Measurements from ENCODE around the gene MMP24.
"Not testable (repeated sequence)": the region's sequence is repeated elsewhere in the genome, so short reads cannot be mapped to it uniquely, and the experiment has no call there.

The MMP24 gene
- total RNA-seq, result 0 to 0.04 (median 0) reads per million in 3 experiments

DNA sequence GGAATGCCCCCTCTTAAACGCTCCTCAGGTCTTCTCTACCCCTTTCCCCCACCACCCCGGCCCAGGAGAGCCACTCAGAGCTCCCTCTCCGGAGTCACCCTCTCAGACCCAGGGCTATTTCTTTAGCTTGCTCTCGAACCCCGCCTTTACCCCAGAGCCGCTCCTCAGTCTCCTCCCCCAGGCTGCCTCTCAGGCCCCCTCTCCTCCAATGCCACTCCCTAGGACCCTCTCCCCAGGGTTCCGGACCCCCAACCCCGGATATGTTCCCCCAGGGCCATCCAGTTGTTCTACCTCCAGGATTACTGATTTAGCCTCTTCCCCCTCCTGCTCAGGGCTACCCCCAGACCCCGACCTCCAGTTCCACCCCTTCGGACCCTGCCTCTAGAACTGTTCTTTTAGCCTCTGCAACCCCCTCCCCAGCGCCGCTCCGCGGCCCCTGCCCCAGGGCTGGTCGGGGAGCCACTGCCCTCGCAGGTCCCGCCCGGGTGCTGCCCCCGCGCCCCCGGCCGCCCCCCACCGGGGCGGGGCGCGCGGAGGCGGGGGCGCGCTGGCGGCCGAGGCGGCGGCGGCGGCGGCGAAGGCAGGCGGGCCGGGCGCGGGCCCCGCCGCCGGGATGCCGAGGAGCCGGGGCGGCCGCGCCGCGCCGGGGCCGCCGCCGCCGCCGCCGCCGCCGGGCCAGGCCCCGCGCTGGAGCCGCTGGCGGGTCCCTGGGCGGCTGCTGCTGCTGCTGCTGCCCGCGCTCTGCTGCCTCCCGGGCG is at the start of gene MMP24:
TSS of gene MMP24 (plus strand) at position 565 of the 758 bp plus-strand sequence. CDS start at position 614, 49 bp downstream.
- no peak for DNase-seq

DNA sequence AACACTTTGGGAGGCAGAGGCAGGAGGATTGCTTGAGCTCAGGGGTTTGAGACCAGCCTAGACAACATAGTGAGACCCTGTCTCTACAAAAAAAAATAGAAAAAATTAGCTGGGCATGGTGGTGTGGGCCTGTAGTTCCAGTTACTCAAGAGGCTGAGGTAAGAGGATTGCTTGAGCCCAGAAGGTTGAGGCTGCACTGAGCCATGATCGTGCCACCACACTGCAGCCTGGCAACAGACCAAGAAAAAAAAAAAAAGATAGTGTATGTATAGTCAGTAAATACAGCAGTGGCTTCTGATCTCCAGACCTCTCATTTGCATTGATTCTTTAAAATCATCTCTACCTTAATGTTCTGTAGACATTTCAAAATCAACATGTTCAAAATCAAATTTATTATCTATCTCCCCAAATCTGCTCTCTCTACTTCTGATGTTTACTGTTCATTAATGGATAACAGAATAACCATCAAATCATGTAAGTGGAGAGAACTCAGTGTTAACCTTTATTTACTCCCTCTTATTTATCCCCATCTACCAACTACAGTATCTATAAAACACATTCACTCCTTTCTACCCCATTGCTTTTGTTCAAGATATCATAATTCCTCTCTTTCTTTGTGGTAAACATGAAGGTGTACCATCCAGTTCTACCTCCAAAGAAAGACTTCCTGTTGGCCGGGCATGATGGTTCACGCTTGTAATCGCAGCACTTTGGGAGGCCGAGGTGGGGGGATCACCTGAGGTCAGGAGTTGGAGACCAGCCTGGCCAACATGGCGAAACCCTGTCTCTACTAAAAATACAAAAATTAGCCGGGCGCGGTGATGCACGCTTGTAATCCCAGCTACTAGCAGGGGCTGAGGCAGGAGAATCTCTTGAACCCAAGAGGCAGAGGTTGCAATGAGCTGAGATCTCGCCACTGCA is 46.9 kb upstream of the MMP24 start:
- no peak for DNase-seq

DNA sequence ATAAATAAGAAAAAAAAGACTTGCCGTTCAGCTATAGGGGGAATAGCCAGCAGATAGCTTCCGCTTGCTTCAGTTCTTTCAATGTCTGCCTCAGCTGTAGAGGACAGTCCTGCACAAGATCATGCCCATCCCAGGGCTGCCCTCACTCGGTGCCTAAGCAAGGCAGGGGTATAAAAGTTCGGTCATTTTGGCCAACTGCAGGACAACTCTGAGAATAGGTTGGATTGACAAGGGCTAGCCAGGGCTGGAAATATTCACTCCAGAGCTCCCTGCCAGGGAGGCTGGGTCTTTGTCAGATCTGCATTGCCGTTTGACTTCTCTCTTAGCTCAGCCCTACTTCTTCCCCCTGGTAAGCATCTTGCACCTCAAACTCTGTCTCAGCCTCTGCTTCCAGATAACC is 46.2 kb upstream of the MMP24 start:
- no peak for DNase-seq

DNA sequence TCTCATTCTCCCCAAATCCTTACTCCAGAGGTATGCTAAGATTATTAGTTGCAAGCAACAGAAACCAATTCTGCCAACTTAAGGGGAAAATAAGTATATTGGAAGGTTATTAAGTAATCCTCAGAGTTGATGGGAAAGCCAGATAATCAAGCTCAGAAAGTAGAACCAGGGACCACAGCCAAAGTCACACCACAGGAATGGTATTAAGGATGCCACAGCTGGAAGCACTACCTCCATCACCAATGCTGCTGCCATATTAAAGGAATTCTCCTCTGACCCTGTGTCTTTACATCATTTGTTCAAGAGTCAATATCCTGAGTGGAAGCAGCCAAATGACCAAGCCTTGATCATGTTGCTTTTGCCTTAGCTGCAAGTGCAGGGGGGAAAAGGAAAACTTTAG is 44.8 kb upstream of the MMP24 start:
- no peak for DNase-seq

DNA sequence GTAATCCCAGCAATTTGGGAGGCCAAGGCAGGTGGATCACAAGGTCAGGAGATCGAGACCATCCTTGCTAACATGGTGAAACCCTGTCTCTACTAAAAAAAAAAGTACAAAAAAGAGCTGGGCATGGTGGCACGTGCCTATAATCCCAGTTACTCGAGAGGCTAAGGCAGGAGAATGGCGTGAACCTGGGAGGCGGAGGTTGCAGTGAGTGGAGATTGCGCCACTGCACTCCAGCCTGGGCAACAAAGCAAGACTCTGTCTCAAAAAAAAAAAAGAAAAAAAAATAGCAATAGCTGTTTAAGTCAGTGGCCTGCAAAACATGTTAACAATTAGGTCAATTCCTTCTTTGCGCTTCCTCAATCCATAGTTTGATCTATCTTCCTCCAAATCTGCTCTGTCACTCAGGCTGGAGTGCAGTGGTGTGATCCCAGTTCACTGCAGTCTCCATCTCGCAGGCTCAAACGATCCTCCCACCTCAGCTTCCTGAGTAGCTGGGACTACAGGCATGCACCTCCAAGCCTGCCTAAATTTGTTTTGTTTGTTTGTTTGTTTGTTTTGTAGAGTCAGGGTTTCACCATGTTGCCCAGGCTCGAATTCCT is 39.7 kb upstream of the MMP24 start:
- not testable (repeated sequence) for DNase-seq

DNA sequence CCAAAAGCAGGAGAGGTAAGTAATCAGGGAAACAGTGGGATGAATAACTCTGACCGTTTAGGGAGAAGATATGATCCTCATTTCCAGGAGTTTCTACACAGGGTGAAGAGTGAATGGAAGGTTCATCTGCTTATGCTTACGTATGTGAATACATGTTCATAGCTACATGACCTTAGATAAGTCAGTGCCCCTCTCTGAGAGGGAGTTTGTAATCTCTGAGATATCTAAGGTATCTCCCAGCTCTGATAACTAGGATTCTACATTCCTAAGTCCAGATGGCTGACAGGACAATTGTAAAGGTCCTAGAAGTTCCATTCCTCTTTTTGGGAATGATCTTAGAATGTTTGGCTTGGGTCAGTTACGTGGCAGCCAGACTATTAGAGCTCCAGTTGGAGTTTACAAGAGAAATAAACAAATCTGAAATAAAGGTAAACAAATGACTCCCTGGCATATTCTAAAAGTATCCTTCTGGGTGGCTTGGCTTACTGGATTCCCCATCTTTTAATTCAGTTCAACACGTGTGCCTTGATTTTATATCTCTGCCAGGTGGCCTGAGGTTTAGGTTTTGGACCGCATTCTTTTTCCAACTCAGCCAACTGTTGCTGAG is 38.8 kb upstream of the MMP24 start:
- DNase-seq, result no peak

DNA sequence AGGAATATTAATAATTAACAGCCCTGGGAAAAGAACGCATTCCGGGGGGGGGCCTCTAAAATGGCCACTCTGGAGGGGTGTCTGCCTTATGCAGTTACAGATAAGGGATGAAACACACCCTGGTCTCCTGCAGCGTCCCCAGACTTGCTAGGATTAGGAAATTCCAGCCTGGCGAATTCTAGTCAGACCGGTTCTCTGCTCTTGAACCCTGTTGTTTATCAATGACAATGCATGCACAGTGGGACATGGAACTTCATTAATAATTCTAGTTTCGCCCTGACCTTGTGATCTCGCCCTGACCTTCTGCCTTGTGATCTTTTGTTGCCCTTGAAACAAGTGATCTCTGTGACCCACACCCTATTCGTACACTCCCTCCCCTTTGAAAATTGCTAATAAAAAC is 37.3 kb upstream of the MMP24 start:
- not testable (repeated sequence) for DNase-seq

DNA sequence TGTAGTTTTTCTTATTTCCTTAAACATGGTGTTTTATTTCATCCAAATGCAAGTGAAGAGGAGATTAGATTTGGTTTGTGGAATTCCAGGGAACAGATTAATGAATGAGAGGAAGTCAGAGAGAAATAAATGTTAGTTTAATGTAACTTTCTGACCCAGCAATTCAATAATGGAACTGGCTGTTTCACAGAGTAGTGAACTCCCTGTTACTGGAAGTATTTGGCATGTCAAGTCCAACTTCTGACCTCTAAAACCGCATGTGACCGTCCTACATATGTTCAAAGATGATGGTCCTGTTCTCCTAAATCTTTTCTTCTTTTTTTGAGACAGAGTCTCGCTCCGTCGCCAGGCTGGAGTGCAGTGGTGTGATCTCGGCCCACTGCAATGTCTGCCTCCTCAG is 35.9 kb upstream of the MMP24 start:
- no peak for DNase-seq

DNA sequence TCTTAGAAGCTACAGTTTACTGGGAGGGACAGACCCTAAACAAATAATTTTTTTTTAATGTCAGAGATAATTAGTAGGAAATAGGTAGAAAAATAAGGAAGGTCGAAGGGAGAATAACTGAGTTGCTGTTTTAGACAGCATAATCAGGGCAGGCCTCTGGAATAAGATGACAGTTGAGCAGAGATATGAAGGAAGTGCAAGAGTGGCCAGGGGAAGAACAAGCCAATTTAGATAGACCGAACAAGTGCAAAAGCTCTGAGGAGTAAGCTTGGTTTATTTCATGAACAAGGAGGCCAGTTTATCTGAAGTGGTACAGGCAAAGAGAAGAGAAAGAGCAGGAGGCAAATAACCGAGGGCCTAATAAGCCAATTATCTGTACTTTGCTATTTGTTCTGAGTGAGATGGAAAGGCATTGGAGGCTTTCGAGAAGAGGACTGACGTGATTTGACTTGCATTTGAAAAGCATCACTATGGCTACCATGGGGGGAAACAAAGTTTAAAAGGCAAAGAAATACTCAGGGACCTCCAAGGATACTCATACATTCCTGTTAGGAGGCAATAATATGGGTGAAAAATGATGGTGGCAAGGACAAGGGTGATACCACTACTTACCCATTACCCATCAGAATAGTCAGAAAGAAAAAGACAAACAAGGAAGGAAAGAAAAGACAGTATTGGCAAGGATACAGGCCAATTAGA is 34.9 kb upstream of the MMP24 start:
- DNase-seq, result no peak

DNA sequence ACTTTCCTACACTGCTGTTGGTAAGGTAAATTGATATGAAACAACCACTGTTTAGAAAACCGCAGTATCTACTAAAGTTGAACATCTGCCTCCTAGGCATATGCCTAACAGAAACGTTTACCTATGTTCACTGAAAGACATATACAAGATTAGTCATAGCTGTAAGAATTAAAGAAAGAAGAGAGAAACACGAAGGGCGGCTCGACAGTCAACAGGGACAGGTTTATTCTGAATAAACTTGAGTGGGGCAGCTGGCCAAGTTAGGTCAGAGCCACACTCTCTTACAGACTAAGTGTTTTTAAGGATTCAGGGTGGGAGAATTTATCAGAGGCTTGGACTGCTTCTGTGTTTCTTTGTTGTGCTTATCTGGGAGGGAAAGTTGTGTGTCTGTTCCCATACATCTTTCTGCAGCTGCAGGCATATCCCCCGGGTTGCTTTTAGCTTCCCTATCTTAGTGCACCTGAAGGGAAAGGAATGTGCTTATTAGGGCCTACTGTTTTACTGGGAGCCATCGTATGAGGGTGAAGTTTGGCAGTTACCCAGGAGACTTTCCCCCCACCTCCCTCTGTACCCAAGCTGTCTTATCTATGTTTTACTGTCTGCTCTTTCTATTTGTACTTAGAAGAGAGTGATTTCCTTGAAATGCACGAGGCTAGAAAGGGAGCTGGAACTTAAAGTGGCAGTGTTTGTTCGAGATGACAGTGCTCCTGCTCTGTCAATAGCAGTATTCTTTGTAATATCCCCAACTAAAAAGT is 34.2 kb upstream of the MMP24 start:
- no peak for DNase-seq

DNA sequence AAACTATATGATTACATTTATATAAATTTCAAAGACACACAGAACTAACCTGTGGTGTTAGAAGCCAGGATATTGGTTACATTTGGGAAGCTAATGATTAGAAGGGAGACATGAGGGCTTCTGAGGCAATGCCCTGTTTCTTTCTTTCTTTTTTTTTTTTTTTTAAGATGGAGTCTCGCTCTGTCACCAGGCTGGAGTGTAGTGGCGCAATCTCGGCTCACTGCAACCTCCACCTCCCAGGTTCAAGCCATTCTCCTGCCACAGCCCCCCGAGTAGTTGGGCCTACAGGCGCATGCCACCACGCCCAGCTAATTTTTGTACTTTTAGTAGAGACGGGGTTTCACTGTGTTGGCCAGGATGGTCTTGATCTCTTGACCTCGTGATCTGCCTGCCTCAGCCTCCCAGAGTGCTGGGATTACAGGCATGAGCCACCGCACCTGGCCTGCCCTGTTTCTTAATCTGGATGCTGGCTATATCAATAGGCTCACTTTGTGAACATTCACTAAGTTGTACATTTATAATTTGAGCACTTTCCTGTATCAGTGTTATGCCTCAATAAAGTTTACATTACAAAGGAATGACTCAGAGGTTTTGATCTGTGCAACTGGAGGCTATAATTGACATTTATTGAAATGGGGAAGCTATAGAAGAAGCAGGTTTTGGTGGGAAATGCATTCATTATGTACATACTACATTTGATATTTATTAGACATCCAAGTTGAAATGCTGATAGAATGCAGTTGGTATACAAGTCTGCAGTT is 33.3 kb upstream of the MMP24 start:
- DNase-seq, result not testable (repeated sequence)

DNA sequence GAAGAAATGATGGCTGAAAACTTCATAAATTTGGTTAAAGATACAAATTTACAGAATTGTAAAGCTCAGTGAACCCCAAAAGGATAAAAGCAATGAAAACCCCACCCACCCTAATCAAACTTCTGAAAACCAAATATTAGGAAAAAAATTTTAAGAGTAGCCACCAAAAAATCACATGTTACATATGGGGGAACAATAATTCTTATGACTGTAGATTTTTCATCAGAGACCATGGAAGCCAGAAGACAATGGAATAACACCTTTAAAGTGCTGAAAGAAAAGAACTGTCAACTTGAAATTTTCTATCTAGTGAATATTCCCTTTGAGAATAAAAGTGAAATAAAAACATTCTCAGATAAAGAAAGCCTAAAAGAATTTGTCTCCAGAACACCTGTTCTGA is 30.2 kb upstream of the MMP24 start:
- no peak for DNase-seq

DNA sequence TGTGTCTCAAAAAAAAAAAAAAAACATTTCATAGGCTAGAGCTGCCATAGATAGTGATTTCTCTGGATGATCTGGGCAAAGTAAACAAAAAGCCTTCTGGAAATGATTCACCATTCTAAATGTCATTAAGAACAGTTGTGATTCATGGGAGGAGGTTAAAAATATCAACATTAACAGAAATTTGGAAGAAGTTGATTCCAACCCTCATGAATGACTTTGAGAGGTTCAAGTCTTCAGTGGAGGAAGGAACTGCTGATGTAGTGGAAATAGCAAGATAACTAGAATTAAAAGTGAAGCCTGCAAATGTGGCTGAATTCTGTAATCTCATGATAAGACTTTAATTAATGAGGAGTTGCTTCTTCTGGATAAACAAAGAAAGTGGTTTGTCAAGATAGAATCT is 26.8 kb upstream of the MMP24 start:
- no peak for DNase-seq

DNA sequence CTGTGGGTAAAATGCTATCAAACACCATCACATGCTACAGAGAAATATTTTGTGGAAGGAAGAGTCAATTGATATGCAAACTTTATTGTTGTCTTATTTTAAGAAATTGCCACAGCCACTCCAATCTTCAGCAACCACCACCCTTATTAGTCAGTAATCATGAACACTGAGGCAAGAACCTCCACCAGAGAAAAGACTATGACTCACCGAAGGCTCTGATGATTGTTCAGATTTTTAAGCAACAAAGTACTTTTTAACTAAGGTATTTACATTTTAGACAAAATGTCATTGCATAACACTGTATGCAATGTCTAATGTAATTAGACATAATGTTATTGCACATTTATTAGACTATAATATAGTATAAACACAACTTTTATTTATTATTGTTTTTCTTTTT is 26.2 kb upstream of the MMP24 start:
- DNase-seq, result no peak

DNA sequence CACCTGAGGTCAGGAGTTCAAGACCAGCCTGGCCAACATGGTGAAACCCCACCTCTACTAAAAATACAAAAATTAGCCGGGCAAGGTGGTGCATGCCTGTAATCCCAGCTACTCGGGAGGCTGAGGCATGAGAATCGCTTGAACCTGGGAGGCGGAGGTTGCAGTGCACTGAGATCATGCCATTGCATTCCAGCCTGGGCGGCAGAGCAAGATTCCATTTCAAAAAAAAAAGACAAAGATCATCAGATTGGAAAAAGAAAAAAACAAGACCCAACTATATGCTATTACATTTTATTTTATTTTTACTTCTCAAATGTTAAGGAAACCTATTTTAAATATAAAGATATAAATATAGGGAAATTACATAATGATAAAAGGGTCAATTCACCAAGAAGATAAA is 25.0 kb upstream of the MMP24 start:
- not testable (repeated sequence) for DNase-seq

DNA sequence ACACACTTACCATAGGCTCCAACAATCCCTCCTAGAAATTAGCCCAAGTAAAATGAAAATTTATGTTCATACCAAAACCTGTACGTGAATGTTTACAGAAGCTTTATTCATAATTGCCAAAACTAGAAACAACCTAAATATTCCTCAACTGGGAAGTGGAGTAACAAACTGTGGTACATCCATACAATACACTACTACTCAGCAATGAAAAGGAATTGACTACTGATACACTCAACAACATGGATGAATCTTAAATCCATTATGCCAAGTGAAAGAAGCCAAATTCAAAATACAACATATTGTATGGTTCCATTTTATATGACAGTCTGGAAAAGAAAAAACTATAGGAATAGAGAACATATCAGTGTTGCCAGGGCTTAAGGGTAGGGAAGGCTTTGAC is 19.7 kb upstream of the MMP24 start:
- DNase-seq, result no peak

DNA sequence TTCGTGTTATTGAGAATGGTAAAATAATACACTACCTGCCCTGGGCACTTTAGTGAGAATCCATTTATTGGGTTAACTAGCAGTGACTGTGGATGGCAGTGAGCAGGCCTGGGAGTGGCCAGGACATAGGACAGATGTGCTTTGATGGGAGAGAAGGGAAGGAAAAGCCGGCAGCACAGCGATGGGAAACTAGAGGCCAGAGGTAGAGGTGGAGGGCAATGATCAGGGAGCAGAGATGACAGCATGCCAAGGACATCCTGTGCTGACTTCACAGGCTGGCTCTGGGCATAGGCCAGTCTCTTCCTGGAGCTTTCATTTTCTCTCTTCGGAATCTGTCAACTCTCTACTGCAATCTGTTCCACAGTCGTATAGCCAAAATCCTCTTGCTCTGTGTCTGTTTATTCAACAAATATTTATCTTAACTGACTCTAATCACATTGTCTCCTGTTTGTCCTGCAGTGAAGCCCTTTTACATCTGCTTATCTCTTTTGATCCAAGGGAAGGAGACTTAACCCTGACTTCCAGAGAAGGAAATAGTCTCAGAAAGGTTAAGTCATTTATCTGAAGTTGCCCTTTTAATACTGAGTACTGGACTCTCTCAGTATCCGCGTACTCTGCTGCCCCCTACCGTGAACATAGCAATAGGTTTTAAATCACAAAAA is 18.4 kb upstream of the MMP24 start:
- DNase-seq, result peak; percentile 63

DNA sequence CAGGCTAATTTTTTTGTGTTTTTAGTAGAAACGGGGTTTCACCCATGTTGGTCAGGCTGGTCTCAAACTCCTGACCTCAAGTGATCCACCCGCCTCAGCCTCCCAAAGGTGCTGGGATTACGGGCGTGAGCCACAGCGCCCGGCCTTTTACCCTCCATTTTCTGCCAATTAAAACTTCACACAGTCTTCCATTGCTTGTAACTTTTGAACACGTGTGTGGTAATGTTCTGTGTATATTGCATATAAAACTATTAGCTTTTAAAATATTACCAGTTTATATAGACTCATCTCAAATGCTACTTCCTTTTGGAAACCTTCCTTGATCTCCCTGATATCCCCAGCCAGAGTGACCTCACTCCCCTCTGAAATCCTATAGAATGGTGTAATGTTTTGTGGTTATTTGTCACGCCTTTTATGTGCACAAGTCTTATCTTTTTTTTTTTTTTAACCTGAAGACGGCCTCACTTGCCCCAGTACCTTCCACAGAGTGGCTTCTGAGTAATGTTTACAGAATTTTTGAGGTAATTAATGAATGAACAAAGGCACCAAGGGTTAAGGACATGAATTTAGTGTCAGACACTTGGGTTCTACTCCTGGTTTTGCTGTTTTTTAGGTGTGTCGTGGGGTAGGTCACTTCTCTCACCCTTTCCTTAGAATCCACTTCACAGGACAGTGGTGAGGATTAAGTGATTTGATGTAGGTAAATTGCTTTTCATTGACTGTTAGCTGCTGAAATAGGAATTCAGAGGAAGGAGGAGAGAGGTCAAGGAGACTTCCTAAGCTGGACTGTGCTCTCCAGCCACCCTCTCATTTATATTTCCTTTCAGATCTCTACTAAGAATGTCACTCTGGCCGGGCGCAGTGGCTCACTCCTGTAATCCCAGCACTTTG is 11.2 kb upstream of the MMP24 start:
- DNase-seq, result no peak

DNA sequence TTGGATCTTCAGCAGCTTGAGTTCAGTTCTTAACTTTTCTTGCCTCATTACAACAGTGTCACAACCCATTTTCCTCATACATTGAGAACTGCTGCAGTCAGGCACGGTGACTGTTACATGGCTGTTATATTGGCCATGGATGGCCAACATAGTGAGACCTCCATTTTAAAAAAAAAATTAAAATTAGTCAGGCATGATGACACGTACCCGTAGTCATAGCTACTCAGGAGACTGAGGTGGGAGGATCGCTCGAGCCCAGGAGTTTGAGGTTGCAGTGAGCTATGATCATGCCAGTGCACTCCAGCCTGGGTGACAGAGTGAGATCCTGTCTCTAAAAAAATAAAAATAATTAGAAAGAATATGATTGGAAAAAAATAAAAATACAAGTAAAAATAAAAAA is 9.9 kb upstream of the MMP24 start:
- no peak for DNase-seq

Measured in central memory CD4-positive, alpha-beta T cell (primary cell).